GM12878 (cell line): ENCODE data around the gene PCLO. TPM values are rescaled to one million over a fixed set of nuclear protein-coding genes. Genes with fewer than 3 reads are reported as not detected.

Experiments used
- ATAC-seq: fragments of 200-7000 bp; cut with Tn5 transposase; 3 replicates; pipeline ENCODE4 v1.9.1; 2020; ENCODE audit warnings: mild to moderate bottlenecking, moderate library complexity
- BruUV-seq: library from RNA; stranded (reverse); fragments of 400-500 nt; replicated peaks from 2 replicates; lab custom pipeline; 2021; lab: Mats Ljungman, UMichigan
- CTCF ChIA-PET: fragments of 300-600 bp; sonication (Branson Sonifier 250); formaldehyde crosslinking; extraction: SDS; loops from one replicate; lab custom pipeline; 2021; ENCODE audit warnings: inconsistent platforms; lab: Yijun Ruan, JAX
- POLR2A ChIA-PET: fragments of 350-600 bp; formaldehyde crosslinking; extraction: SDS; loops from one replicate; lab custom pipeline; 2021; ENCODE audit warnings: inconsistent platforms; lab: Charles Lee
- RAD21 ChIA-PET: fragments of 300-600 bp; sonication (Branson Sonifier 250); formaldehyde crosslinking; loops from one replicate; lab custom pipeline; 2023; ENCODE audit warnings: antibody characterized with exemption; ENCODE audit not compliant: unreplicated experiment; lab: Charles Lee
- SMC1A ChIA-PET: fragments of 300-600 bp; sonication (Branson Sonifier 250); formaldehyde crosslinking; loops from one replicate; lab custom pipeline; 2023; ENCODE audit not compliant: unreplicated experiment, uncharacterized antibody; lab: Charles Lee
- DNase-seq: peaks from one replicate; pipeline ENCODE4 v3.0.0-alpha.2; 2011; ENCODE audit warnings: low read depth, low spot score
- FAIRE-seq: peaks from 3 replicates; lab custom pipeline; 2011; peaks lifted over from hg19 to GRCh38; lab: Jason Lieb, UNC
- H2AFZ ChIP-seq: 2 replicates; pipeline ENCODE4 v1.6.0; 2011; ENCODE audit warnings: low read depth, low read length, control low read depth; ENCODE audit not compliant: control insufficient read depth
- H3K27ac ChIP-seq: 2 replicates; pipeline ENCODE4 v1.5.1; 2011; ENCODE audit warnings: control low read depth; ENCODE audit not compliant: control insufficient read depth, insufficient read depth
- H3K27me3 ChIP-seq, 2 experiments: replicated peaks in 1 of 2; 2 replicates each; pipeline versions ENCODE4 v1.6.0 to v1.6.1; 2011; ENCODE audit warnings: low read length in 1 of 2; ENCODE audit not compliant: control insufficient read depth in 2 of 2, insufficient read depth in 2 of 2
- H3K36me3 ChIP-seq, 2 experiments: 2 replicates each; pipeline ENCODE4 v1.5.1; 2011; ENCODE audit warnings: low read length in 1 of 2; ENCODE audit not compliant: control insufficient read depth in 2 of 2, insufficient read depth in 2 of 2
- H3K4me1 ChIP-seq: 2 replicates; pipeline ENCODE4 v1.6.1; 2011; ENCODE audit warnings: mild to moderate bottlenecking, low read length, moderate library complexity, mixed read lengths; ENCODE audit not compliant: control insufficient read depth, insufficient read depth
- H3K4me2 ChIP-seq: 2 replicates; pipeline ENCODE4 v1.6.0; 2011; ENCODE audit warnings: control low read depth; ENCODE audit not compliant: control insufficient read depth, insufficient read depth
- H3K4me3 ChIP-seq: fragments of 200-600 bp; sonication (generic); 2 replicates; pipeline ENCODE4 v1.5.1; 2016
- H3K79me2 ChIP-seq: 2 replicates; pipeline ENCODE4 v1.6.0; 2011; ENCODE audit warnings: low read length; ENCODE audit not compliant: control insufficient read depth, insufficient read depth
- H3K9ac ChIP-seq: 2 replicates; pipeline ENCODE4 v1.8.0; 2011; ENCODE audit warnings: low read length, control low read depth, mixed read lengths; ENCODE audit not compliant: control insufficient read depth, insufficient read depth
- H3K9me3 ChIP-seq: replicated peaks from 3 replicates; pipeline ENCODE4 v1.5.1; 2011; ENCODE audit warnings: mild to moderate bottlenecking, low read length; ENCODE audit not compliant: control insufficient read depth, insufficient read depth
- H4K20me1 ChIP-seq: 2 replicates; pipeline ENCODE4 v1.6.0; 2011; ENCODE audit not compliant: control insufficient read depth, insufficient read depth
- ASH2L ChIP-seq: fragments of 300-600, 200-600 bp; sonication (generic); IDR thresholded peaks from 2 replicates; pipeline ENCODE4 v1.6.1; 2017; ENCODE audit warnings: low read depth, mild to moderate bottlenecking, borderline replicate concordance
- BCL11A ChIP-seq: IDR thresholded peaks from 2 replicates; pipeline ENCODE4 v1.6.1; 2011; ENCODE audit warnings: low read depth, low read length
- EGR1 ChIP-seq, 2 experiments: IDR thresholded peaks; 1 replicate in 1 of 2; 2 replicates in 1 of 2; pipeline ENCODE4 v1.6.1; 2011 to 2012; ENCODE audit warnings: low read depth in 2 of 2, low read length in 2 of 2, borderline replicate concordance in 1 of 2, mild to moderate bottlenecking in 1 of 2, moderate library complexity in 1 of 2
- HCFC1 ChIP-seq: fragments of 150-350 bp; IDR thresholded peaks from 2 replicates; pipeline ENCODE4 v1.6.1; 2014; ENCODE audit warnings: low read length
- PAX5 ChIP-seq: IDR thresholded peaks from 2 replicates; pipeline ENCODE4 v1.6.1; 2011; ENCODE audit warnings: low read depth, low read length, borderline replicate concordance
- PKNOX1 ChIP-seq: fragments of 450-650 bp; IDR thresholded peaks from 2 replicates; pipeline ENCODE4 v1.6.1; 2016; ENCODE audit warnings: mild to moderate bottlenecking
- POLR2AphosphoS5 ChIP-seq: IDR thresholded peaks from 2 replicates; pipeline ENCODE4 v1.6.1; 2011; ENCODE audit warnings: mild to moderate bottlenecking, low read length, inconsistent platforms
- SKIL ChIP-seq: fragments of 450-650 bp; IDR thresholded peaks from 2 replicates; pipeline ENCODE4 v1.6.1; 2017; ENCODE audit warnings: mild to moderate bottlenecking, low read depth, inconsistent platforms; ENCODE audit not compliant: poor library complexity, severe bottlenecking
- SREBF2 ChIP-seq: IDR thresholded peaks from 2 replicates; pipeline ENCODE4 v1.6.1; 2012; ENCODE audit warnings: mild to moderate bottlenecking, low read length
- TCF12 ChIP-seq: IDR thresholded peaks from 2 replicates; pipeline ENCODE4 v1.6.1; 2011; ENCODE audit warnings: low read depth, mild to moderate bottlenecking, low read length
- ZNF274 ChIP-seq: IDR thresholded peaks from one replicate; pipeline ENCODE4 v1.8.0; 2011; ENCODE audit not compliant: insufficient read length, insufficient read depth
- ZNF384 ChIP-seq: IDR thresholded peaks from 2 replicates; pipeline ENCODE4 v1.6.1; 2012; ENCODE audit warnings: low read depth, mild to moderate bottlenecking, low read length, improper control_type of control experiment, borderline replicate concordance
- ZSCAN29 ChIP-seq: fragments of 450-650 bp; IDR thresholded peaks from 2 replicates; pipeline ENCODE4 v1.6.1; 2017; ENCODE audit warnings: mild to moderate bottlenecking, moderate library complexity
- WGBS: methylation state at CpG from one replicate; pipeline ENCODE4 v1.1.6; 2016; ENCODE audit warnings: low lambda C conversion rate; ENCODE audit not compliant: insufficient replicate concordance, insufficient coverage; ENCODE audit errors: missing lambda C conversion rate; 5-methylcytosine and 5-hydroxymethylcytosine counted together
- in situ Hi-C: fragments of 300-500 bp; cut with MboI; formaldehyde crosslinking; loops from 9 replicates; pipeline ENCODE4 v1.14.3; 2018; ENCODE audit warnings: mixed read lengths
- intact Hi-C: fragments of 100-400 bp; cut with micrococcal nuclease; formaldehyde crosslinking; loops from one replicate; pipeline ENCODE4 v1.14.2; 2022; ENCODE audit not compliant: unreplicated experiment
- polyA plus RNA-seq, 11 experiments: library from polyadenylated mRNA; depleted of rRNA in 4 of 11; unstranded in 6 of 11; stranded (reverse) in 5 of 11; fragments of >200 nt; fragmentation: Nextera tagmentation in 4 of 11; fragmentation: Illumina TruSeq in 1 of 11; extraction: Ambion mirVana in 4 of 11; extraction: Trizol in 1 of 11; gene quantifications; 1 replicate in 1 of 11; 2 replicates in 10 of 11; pipeline versions ENCODE4 v1.2.1 to v1.2.3, GENCODE V29; 2011 to 2016; ENCODE audit warnings: inconsistent platforms in 2 of 11, missing spikeins in 2 of 11, low read depth in 1 of 11
- total RNA-seq, 4 experiments: library from RNA; depleted of rRNA in 3 of 4; stranded (reverse); fragments of >200 nt in 3 of 4; fragmentation: Illumina TruSeq in 1 of 4; extraction: Trizol in 1 of 4; gene quantifications; 2 replicates each; pipeline versions ENCODE4 v1.2.1 to v1.2.3, GENCODE V29; 2013 to 2021
- TF ChIP-seq, protein P1 (sequence below): fragments of 450-650 bp; IDR thresholded peaks from 2 replicates; pipeline ENCODE4 v1.6.1; 2016; ENCODE audit warnings: mild to moderate bottlenecking, moderate library complexity, borderline replicate concordance

PCLO gene
- total and polyA plus RNA-seq, 10 of the 15 experiments (the other 5 are each of a cell fraction or from before 2014, with no cell fraction given) = 0.01 to 0.08 (median 0.03) TPM; not detected in 6

- TF ChIP-seq PKNOX1 (no peak), BCL11A (no peak)
Observed at GRCh38 chr7:83155407-83155806, 7.3 kb downstream of the PCLO start (continued).

DNA sequence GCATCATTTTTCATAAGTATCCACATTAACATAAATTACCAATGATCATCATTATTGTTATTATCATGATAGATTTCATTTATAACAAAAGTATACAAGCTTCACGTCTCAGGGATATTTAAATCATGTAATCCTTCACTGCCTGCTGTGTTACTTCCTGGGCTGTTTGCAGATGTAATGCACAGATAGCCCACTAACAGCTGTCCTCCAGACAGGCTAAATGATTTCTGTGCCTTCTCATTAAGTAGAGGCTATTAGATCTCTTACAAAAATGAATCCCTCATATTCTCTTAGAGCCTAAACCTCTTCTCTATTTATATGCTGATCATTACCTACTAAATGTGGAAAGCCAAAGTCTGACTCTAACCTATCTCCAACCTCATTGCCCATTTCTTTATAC is 9.3 kb downstream of the PCLO start:
- Histone ChIP-seq H3K27ac (no peak overlapping the region), H2AFZ (no peak overlapping the region), H3K27me3 (no peaks in the 10 kb centered on the region), H3K36me3 (no peaks in the 10 kb centered on the region), H3K4me3 (no peak overlapping the region), H3K79me2 (no peaks in the 10 kb centered on the region), H3K9me3 (no peaks in the 10 kb centered on the region), H3K4me2 (no peak overlapping the region), H4K20me1 (no peaks in the 10 kb centered on the region), H3K9ac (no peak overlapping the region), H3K4me1 (no peaks in the 10 kb centered on the region)
- ChIA-PET POLR2A (interaction anchor here (0.5 kb wide), 1 partner anchor 936 kb away, joined by 3 read pairs; no protein-coding TSS in a partner anchor), RAD21 (no interaction called here), SMC1A (no interaction called here), CTCF (interaction anchor here (1.2 kb wide), 1 partner anchor 8 kb away, joined by 4 read pairs; no protein-coding TSS in a partner anchor)
- TF ChIP-seq POLR2AphosphoS5 (no peak), SREBF2 (no peak), HCFC1 (no peak), PAX5 (no peak), EGR1 (IDR thresholded peaks at IDR 0.05; ENCODE audit: borderline replicate concordance in 1 of 2, low read depth in 2 of 2, low read length in 2 of 2) (no peak), ASH2L (no peak), ZSCAN29 (no peak), TCF12 (no peak), ZNF274 (no peak), ZNF384 (no peak), SKIL (no peak)
- TF ChIP-seq, protein P1, sequence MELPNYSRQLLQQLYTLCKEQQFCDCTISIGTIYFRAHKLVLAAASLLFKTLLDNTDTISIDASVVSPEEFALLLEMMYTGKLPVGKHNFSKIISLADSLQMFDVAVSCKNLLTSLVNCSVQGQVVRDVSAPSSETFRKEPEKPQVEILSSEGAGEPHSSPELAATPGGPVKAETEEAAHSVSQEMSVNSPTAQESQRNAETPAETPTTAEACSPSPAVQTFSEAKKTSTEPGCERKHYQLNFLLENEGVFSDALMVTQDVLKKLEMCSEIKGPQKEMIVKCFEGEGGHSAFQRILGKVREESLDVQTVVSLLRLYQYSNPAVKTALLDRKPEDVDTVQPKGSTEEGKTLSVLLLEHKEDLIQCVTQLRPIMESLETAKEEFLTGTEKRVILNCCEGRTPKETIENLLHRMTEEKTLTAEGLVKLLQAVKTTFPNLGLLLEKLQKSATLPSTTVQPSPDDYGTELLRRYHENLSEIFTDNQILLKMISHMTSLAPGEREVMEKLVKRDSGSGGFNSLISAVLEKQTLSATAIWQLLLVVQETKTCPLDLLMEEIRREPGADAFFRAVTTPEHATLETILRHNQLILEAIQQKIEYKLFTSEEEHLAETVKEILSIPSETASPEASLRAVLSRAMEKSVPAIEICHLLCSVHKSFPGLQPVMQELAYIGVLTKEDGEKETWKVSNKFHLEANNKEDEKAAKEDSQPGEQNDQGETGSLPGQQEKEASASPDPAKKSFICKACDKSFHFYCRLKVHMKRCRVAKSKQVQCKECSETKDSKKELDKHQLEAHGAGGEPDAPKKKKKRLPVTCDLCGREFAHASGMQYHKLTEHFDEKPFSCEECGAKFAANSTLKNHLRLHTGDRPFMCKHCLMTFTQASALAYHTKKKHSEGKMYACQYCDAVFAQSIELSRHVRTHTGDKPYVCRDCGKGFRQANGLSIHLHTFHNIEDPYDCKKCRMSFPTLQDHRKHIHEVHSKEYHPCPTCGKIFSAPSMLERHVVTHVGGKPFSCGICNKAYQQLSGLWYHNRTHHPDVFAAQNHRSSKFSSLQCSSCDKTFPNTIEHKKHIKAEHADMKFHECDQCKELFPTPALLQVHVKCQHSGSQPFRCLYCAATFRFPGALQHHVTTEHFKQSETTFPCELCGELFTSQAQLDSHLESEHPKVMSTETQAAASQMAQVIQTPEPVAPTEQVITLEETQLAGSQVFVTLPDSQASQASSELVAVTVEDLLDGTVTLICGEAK = no peak
- FAIRE-seq (no peak), ATAC-seq (no peak), DNase-seq (no peak)
- no TSS peak for BruUV-seq
- in situ Hi-C loops = no loop called here
- intact Hi-C loops = no loop called here
- 0% methylated on average over 1 of the region's 1 CpG for WGBS
